GM21737 (cell line): ENCODE data around the gene UPF1.

Source experiments
- ATAC-seq: cut with Tn5 transposase; IDR thresholded peaks from one replicate; pipeline ENCODE4 v1.9.1; 2021; ENCODE audit warnings: mild to moderate bottlenecking, moderate library complexity; ENCODE audit not compliant: unreplicated experiment

The UPF1 gene

DNA sequence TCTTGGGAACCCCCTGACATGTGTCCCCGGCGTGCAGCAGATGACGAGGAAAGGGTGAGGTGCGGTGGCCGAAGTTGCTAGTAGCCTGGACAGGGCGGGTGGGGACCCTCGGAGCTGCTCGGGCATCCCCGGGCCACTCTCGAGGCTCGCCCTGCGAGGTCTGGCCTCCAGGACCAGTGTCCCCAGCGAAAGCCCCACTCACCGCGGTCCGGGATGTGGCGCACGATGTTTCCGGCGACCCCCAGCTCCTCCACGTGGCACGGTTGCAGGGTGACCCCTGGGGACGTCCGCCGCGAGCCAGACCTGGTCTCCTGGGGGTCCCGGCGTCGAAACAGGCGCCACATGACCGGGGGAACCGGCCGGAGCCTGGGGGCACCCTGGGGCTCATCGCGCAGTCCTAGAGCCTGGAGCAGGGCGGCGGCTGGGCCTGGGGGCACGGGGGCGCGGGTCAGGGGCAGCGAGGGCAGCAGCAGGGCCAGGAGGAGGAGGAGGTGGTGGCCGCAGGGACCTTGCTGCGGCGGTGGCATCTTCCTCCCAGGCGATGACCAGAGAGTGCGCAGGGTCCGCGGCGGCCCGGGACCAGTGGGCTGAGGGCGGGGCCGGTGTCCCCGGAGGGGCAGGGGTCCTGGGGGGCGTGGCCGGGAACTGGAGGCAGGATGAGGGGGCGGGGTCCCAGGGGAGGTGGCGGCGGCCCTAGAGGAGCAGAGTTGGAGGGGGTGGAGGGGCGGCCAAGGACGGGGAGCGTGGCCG is 38.2 kb downstream of the UPF1 start:
- ATAC-seq, result no peak

DNA sequence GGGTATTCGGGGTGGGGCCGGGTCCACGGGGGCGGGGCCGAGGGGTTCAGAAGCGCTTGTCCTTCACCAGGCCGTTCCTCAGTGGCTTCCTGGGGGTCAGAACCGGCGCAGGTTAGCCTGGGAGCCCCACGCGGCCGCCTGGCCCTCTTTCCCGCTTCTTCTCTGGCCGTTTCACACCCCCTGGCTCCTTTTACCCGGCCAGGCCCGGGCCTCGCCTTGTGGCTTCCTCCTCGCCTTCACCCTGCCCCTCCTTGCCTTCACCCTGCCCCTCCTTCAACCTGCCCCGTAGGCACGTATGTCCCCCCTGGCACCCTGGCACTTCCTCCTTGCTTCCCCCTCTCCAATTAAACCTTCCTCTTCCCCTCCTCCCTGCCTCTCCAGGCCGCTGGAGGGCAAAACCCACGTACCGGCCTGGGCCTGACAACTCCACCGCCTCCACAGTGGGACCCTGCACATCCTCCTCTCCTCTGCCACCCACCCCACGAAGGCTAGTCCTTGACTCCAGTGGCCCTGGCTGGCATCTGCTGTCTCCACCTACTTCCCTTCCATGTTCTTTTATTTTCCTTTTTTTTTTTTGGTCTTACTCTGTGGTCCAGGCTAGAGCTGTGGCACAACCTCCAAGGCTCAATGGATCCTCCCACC is 38.9 kb downstream of the UPF1 start:
- ATAC-seq, result no peak

- no peak for ATAC-seq
Measured at GRCh38 chr19:18871543-18871942, 39.8 kb downstream of the UPF1 start.

GRCh38 chr19:18875726-18876125 is 44.0 kb downstream of the UPF1 start:
- ATAC-seq, result no peak

- no peak for ATAC-seq
Measured at GRCh38 chr19:18876865-18877264, 45.1 kb downstream of the UPF1 start.

GRCh38 chr19:18878058-18878797 is 46.5 kb downstream of the UPF1 start:
- ATAC-seq, result no peak

DNA sequence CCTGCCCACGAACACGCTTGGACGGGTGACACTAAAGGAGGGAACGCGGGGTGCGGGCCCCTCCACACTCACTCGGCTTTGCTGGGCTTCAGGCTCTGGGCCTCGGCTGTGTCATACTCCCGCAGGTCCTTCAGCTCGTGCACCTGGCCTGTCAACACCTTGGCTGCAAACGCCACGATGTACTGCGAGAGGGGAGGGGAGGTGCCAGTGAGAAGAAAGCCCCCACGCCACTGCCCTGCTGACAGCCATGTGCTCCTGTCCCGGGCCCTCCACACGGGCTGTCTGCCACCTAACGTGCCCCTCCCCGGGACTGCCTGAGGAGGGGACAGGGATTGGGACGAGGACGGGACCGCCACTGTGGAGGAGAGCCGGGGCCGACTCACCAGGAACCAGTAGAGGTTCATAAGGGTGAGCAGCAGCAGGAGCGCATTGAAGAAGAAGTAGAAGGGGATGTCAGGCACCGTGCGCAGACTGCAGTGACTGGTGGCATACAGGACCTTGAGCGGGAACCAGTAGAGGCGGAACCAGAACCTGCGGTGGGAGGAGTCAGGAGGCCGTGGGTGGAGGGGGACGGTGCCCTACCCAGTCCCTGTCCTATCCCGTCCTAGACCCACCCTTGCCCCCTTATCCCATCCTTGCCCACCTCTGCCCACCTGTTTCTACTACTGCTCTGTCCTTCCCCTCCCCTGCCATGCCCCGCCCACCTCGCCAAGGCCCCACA is 47.3 kb downstream of the UPF1 start:
- no peak for ATAC-seq

GRCh38 chr19:18879579-18880373 is 48.0 kb downstream of the UPF1 start:
- no peak for ATAC-seq

GRCh38 chr19:18881491-18881890 is 49.7 kb downstream of the UPF1 start:
- no peak for ATAC-seq

DNA sequence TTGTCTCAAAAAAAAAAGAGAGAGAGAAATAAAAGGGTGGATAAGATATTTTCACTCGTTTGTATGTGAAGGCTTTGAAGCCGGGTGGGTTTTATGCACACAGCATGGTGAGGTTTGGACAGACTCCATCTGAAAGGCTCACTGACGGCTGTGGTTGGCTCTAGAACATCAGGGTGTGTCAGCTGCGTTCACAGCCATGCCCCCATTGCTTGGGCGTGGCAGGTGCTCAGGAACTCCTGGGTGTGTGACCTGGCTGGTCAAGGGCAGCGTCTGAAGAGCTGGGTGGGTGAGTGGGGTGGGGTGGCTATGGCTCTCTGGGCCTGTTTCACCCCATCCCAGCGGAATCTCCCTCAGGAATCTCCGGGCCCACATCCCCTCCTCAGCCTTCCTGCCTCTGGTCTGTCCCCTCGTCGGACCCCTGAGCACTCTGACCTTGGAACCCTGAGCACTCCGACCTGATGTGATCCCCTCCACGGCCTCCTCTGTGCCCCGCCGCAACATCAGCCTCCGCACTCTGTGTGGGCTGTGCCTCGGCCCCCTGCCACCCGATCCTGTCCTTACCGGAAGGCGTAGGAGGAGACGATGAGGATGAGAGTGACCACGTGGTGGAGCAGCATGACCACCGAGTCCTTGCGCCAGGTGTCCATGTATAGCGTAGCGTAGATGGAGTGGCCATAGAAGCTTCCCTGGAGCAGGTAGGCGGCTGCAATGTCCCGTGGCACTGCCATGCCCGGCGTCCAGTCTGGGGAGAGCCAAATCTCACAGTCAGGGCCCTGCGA is 52.0 kb downstream of the UPF1 start:
- no peak for ATAC-seq

DNA sequence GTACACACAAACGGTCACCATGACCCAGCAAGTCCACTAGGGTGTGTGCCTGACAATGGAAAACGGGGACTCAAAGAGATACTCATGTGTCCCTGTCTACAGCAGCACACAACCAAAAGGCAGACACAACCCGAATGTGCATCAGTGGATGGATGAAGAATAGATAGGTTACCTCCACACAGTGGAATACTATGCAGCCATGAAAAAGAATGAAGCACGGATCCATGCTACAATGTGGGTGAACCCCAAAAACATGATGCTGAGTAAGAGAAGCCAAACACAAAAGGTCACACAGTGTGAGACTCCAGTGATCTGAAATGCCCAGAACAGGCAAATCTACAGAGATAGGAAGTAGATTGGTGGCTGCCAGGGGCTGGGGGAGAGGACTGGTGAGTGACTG is 55.2 kb downstream of the UPF1 start:
- no peak for ATAC-seq

DNA sequence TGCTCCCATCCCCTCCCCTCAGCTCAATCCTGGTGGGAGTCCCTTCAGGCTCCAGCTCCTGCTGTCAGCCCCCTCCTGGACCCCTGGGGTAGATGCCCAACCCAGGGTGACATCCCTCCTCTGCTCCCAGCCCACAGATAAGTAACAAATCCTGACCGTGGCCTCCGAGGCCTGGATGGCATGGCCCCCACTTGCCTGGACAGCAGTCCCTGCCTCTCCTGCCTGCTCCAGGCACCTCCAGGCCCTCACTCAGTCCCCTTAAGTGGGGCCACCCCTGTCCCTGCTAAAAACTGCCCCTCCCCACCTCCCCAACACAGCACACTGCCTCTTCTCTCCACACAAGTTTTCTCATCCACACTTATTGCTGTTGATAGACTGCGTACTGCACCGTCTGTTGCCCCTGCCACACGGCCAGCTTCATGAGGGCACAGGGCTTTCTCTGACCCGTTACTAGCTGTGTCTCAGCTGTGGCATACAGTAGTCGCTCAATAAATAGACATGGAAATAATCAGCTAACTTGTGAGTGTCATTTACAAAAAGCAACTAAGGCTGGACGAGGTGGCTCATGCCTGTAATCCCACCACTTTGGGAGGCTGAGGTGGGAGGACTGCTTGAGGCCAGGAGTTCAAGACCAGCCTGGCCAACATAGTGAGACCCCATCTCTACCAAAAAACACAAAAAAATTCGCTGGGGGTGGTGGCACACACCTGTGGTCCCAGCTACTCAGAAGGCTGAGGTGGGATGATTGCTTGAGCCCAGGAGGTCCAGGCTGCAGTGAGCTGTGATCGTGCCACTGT is 58.4 kb downstream of the UPF1 start:
- ATAC-seq, result no peak

DNA sequence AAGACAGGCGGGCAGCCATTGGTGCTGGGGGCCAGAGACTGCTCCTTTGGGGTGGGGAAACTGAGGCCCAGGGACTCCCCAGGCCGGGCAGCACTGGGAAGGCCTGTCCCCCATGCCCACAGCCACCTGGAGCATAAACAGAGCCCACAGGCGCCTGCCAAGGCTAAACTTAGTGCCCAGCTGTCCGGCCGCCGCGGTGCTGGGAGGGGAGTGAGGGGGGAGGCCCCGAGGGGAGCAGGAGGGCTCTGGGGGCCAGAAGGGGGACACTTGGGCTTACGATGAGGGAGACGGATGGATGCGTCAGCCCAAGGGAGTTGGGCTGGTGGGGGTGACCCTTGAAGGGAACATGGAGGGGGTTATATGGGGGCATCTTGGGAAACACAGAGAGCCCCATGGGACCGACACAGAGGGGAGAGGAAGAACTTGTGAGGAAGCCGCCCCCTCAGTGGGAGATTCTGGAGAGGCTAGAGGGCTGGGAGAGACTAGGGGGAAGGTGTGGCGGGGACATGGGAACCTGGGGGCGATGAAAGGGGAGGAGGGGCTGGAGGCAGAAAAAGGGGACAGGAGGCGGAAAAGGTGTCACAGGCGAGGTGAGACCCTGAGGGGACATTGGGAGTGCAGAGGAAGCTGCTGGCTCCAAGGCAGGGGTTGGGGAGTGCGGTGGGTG is 62.0 kb downstream of the UPF1 start:
- ATAC-seq, result no peak

DNA sequence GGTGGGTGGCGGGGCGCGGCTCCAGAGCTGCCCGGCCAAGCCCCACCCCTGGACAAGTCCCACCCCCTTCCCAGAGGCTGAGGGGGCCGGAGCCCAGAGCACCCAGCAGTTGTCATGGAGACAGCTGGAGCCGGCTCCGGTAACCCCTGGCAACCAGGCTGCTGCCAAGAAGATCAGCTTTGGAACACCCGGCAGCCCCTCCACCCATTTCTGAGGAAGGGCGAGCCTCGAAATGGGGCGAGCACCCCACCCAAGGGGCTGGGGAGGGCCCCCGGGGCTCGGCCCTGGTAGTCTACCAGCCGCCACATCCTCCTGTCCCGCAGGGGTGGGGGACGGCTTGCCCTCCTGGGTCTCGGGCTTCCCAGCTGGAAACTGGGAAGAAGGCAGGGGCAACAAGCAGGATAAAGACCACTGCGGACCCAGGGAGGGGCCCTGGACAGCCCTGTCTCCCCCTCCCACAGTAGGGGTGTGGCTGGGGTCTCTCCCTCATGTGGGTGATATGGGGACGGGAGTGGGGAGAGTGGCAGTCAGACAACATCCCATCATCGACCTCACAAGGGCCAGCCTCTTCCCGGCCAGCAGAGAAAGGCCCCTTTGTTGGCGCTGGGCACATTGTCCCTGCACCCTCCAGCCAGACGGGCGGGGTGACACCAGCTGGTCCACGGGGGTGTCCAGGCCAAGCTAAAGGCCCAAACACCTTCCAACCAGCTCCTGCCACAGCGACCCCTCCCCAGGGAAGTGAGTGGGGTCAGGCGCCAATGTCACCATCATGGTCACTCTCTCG is 62.7 kb downstream of the UPF1 start:
- no peak for ATAC-seq

DNA sequence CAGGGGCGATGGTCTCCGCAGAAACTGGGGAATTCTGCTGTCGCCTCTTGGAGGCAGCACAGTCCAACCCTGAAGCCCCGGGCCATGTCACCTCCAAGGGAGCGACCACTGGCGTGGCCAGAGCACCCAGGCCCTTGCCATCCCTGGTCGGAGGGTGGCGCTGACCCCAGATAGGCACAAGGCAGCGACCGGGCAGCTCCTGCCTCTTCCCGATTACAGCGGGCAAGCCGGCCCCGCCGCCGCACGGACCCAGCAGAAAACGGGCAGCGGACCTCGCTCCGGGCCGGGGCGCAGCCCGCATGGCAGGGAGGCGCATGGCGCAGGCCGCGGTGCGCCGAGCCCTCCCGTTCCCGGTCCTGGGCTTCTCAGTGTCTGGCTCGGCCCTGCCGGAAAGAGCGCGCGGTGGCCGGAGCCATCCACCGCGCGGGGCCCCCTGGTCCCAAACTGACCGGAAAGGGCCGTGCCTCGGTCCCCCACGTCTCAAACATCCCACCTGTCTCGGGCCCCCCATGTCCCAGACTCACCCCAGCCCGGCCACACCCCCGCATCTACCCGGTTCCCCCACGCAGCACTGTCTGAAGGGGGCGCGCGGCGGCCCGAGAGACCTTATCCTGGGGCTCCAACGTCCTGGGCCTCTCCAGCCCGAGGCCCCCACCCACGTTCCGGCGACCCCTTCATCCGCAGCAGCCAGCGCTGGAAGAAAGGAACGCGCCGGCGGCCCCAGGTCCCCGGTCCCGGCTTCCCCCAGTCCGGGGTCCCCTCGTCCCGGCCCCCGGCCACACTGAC is 63.5 kb downstream of the UPF1 start:
- ATAC-seq, result no peak

DNA sequence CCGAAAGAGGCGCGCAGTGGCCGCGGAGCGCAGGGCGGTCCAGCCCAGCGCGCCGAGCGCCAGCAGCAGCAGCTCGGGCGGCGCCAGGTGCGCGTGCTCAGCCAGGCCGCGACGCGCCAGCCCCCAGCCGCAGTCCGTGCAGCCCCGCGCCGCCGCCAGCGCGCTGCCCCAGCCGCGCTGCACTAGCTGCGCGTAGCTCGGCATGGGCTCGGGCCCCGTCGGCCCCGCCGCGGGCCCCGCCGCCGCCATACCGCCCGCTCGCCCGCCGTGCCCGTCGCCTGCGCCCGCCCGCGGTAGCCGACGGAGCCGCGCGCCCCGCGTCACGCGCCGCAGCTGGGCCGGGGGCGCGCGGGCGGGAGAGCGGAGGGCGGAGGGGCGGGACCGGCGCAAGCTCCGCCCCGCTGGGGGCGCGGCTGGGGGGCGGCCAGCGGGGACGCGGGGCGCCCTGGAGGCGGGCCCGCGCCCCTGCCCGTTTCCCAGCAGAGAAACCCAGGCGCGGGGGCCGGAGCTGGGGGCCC is 64.1 kb downstream of the UPF1 start, which contains the start of gene CERS1:
Gene CERS1 (minus strand): TSS at position 335 of the 518 bp plus-strand sequence. CDS start 86 bp downstream, at position 249.
- no peak for ATAC-seq
